B cell (primary cell): ENCODE data around the gene ACOX3.

ENCODE experiments used
- CTCF ChIP-seq: fragments of 200-600 bp; IDR thresholded peaks from one replicate; pipeline ENCODE4 v1.8.0; 2022; ENCODE audit warnings: antibody characterized with exemption, mild to moderate bottlenecking
- EZH2 ChIP-seq: IDR thresholded peaks from 2 replicates; pipeline ENCODE4 v1.6.1; 2012; ENCODE audit warnings: borderline replicate concordance, low read depth, mild to moderate bottlenecking, moderate library complexity, low read length; ENCODE audit not compliant: insufficient read depth, poor library complexity, severe bottlenecking

GRCh38 chr4:8332038-8332857, 108.3 kb downstream of the ACOX3 start:
- TF ChIP-seq CTCF, result no peak
- no peak for TF ChIP-seq EZH2
